WI38 (cell line): ENCODE measurements around the gene CDK15.

Source experiments
- H3K4me3 ChIP-seq: 2 replicates; pipeline ENCODE4 v1.5.1; 2011; ENCODE audit warnings: low read depth, mild to moderate bottlenecking, control low read depth, low read length
- CTCF ChIP-seq: IDR thresholded peaks from 2 replicates; pipeline ENCODE4 v1.5.1; 2012; ENCODE audit warnings: low read depth, mild to moderate bottlenecking, control low read depth, low read length

CDK15 gene

GRCh38 chr2:201790291-201790690, 16.0 kb upstream of the CDK15 start:
- no peak for TF ChIP-seq CTCF
- H3K4me3 ChIP-seq = no peak overlapping the region

GRCh38 chr2:201790989-201791388, 15.3 kb upstream of the CDK15 start:
- TF ChIP-seq CTCF = no peak
- H3K4me3 ChIP-seq = no peak overlapping the region

- H3K4me3 ChIP-seq = no peak overlapping the region
- no peak for TF ChIP-seq CTCF
Measured at GRCh38 chr2:201793631-201794030, 12.7 kb upstream of the CDK15 start.

GRCh38 chr2:201794294-201794693, 12.0 kb upstream of the CDK15 start:
- no peak for TF ChIP-seq CTCF
- no peak overlapping the region for H3K4me3 ChIP-seq

- TF ChIP-seq CTCF = peak; percentile 79
- H3K4me3 ChIP-seq = no peak overlapping the region
Measured at GRCh38 chr2:201795607-201796477, 10.5 kb upstream of the CDK15 start.

GRCh38 chr2:201796478-201796865, 9.9 kb upstream of the CDK15 start:
- TF ChIP-seq CTCF = no peak
- H3K4me3 ChIP-seq = no peak overlapping the region

GRCh38 chr2:201797175-201797840, 9.0 kb upstream of the CDK15 start:
- H3K4me3 ChIP-seq = 0 out of 2 replicates have a peak overlapping the region, but pooled peaks have one; percentile 1

More at GRCh38 chr2:201797175-201797840, 9.0 kb upstream of the CDK15 start:
- TF ChIP-seq CTCF = no peak
